Measurements from ENCODE around the gene L1CAM.

DNA sequence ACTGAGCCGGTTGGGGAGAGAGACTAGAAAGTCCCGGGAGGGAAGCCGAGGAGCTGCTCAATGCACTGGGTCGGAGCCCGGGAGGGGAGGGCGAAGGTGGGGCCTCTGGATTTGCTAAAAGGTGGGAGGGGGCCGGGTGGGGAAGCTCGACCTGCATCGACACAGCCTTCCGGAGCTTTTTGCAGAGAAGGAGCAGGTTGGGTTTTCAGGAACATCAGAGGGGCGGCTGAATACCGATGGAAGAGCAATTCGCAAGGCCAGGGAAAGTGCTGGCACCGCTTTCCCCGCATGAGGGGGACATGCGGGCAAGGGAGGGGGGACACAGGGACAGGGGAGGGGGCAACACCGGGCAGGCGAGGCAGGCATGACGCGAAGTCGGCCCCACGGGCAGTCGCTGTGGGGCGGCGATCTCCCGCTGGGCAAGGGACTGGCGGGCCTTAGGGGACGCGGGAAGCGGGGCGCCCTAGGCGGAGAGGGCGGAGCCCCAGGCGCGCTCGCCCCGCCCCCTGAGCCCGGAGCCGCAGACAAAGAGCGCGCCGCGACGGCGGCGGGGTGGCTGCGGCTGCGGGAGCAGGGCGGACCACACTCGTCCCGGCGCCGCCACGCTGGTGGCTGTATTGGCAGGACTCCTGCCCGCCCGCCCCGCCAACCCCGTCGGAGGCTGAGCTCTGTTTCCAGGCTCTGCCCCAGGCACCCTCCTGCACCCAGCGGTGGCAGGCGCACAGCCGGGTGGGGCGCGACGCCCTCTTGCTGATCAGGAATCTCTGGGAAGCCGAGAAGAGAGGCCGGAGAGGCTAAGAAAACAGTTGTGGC, 67.2 kb downstream of the L1CAM start:
- no peak for TF ChIP-seq CTCF (IDR thresholded peaks at IDR 0.05)
- no peak for TF ChIP-seq POLR2A (IDR thresholded peaks at IDR 0.05)
- TF ChIP-seq EP300 (IDR thresholded peaks at IDR 0.05), result no peak
- no peak for TF ChIP-seq POLR2AphosphoS5 (IDR thresholded peaks at IDR 0.05)
